Measurements from ENCODE around the gene UAP1L1.
A peak's percentile ranks its signal among the peaks of the same experiment; 100 is the strongest.
"Not testable (repeated sequence)": the region's sequence is repeated elsewhere in the genome, so short reads cannot be mapped to it uniquely, and the experiment has no call there.

UAP1L1 gene

GRCh38 chr9:137057545-137057944, 19.8 kb upstream of the UAP1L1 start:
- DNase-seq = peak; percentile 55 to 72

DNA sequence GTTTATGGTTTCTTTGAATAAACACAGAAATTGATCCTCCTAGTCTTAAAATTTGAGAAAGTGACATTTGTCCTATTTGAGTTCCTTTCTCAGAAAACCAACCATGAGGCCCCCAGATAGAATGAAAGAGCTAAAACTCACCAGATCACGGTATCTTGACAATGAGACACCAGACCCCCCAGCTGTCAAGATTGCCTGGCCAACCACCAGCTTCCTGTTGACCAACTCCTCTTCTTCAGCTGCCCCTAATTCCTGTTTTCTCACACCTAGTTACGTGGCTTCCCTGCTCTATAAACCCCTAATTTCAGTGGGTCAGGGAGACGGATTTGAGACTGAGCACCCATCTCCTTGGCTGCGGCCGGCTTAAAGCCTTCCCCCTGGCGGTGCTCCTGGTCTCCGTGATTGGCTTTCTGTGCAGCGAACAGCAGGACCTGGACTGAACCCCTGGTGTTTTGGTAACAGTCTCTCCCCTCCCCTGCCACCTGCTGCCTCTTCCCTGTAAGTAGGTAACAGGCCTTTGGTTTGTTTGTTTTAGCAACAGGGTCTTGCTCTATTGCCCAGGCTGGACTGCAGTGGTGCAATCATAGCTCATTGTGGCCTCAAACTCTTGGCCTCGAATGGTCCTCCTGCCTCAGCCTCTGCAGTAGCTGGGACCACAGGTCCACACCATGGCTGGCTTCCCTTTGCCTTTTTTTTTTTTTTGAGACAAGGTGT, 18.6 kb upstream of the UAP1L1 start:
- DNase-seq = peak; percentile 59 to 60

- no peak for DNase-seq
Measured at GRCh38 chr9:137062384-137062783, 14.9 kb upstream of the UAP1L1 start.

- DNase-seq = not testable (repeated sequence)
Measured at GRCh38 chr9:137062798-137063197, 14.5 kb upstream of the UAP1L1 start.

DNA sequence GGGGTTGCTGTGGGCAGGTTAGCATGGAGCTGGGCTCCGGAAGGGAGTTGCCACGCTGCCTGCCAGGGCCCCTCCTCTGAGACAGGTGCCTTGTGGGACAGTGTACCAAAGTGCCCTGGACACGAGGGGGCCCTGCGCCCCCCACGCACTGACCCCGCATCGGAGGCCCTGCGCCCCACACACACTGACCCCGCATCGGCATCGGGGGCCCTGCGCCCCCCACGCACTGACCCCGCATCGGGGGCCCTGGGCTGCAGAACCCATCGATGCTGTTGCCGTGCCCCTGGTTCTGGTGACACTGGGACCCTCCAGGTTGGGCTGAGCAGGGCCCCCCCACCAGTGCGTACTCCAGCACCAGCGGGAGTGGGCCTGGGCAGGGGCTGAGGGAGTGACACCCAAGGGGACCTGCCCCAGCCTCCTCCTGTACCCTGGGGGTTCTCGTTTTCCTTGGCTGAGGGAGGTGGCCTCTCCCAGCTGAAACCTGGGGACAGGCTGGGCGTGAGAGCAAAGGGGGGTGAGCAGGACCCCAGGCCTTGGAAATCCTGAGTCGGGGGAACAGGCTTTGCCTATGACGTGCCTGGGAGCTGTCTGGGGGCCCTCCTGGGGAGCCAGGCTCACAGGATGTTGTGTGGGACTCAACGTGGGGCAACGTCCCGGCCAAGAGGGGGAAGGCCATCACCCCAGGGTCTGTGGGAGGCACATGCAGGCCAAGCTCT, 13.8 kb upstream of the UAP1L1 start:
- no peak for DNase-seq

DNA sequence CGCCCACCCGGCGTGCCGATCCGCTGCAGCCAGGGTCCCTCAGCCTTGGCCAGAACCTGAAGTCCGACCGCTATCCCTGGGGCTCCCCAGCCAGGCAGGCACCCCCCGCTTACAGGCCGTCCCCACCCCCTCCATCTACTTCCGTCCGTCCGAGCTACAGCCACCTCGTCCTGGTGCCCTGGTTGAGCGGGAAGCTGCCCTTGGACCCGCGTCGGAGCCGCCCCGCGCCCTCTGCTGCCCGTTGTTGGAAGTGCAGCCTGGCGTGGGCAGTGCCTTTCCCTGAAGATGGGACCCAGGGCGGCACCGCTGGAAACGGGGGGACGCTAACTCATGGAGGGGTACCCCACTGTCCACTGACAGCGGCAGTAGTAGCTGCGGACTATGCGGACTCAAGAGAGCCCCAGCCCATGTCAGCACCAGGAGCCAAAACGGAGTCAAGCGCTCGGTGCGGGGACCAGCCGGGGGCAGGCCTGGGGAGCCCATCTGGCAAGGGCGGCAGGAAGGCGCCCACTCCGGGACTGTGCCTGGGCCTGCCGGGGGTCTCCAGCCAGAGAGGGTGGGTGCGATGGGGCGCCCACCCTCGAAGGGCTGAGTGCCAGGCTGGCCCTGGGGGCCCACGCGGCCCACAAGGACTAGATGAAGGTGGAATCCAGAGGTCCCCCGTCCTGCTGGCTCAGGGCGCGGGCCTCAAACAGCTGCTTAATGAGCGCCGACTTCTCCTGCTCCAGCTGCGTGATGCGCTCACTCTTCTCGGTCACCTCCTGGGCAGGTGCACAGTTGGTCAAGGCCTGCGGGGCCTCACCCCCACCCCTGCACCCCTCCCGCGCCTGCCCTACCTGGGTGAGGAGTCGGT, 13.1 kb upstream of the UAP1L1 start:
- DNase-seq = peak in 1 of 2 experiments; percentile 70

GRCh38 chr9:137064880-137065164, 12.5 kb upstream of the UAP1L1 start:
- no peak for DNase-seq

GRCh38 chr9:137065336-137065967, 11.9 kb upstream of the UAP1L1 start:
- DNase-seq = no peak

- no peak for DNase-seq
Measured at GRCh38 chr9:137066096-137066861, 11.0 kb upstream of the UAP1L1 start.

DNA sequence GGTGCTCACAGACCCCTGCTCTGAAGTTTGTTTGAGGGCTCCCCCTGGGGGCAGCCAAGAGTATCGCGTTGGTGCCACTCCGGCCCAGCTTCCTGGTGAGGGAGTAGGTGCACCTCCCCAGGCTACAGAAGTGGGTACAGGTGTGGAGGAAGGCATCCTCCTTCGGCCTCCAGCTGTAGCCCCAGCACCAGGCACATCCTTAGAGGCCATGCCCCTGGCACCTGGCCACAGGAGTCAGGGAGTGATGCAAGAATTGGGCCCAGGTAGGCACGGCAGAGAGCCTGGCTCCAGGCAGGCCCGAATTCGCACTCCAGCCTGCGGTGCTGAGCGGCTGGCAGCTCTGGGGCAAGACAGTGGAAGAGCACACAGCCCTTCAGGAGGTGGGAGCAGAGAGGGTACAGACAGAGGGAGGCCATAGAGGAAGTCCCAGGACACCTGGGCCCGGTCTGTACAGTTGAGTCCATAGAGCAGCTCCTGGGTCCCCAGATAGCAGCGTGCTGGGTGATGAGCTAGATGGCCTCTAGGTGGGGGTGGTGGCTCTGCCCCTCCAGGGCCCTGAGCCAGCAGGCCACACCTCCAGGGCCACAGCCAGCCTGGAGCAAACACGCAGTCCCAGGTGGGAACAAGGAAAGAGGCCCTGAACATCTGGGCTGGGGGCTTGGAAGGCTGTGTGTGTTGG, 9.3 kb upstream of the UAP1L1 start:
- peak; percentile 74 to 75 for DNase-seq

GRCh38 chr9:137068539-137069507, 8.5 kb upstream of the UAP1L1 start:
- no peak for DNase-seq

DNA sequence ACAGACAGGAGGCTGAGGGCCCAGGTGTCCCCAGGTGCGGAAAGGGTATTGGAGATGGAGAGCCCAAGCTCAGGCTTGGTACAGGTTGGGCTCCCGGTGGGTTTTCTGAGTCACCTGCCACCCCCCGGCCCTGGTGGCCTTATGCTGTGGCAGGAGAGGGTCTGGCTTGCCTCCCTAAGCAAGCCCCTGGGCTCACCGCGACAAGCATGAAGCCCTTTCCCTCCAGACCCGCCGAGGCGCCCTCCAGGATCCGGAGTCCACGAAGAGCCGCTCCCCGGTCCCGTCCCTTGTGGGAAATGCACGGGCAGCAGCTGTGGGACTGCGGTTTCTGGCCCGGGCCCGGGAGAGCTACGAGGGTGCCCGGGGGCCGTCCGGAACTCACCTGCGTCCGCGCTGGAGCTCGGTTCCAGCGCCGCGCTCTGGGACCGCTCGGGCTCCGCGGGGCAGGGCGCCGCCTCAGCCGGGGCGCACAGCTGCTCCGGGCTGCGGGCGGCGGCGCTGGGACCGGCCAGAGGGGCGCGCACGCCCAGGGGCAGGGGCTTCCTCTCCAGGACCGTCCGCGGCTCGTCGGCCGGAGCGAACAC, 7.7 kb upstream of the UAP1L1 start:
- DNase-seq = no peak

GRCh38 chr9:137070201-137070905, 7.0 kb upstream of the UAP1L1 start, which contains the start of gene SAPCD2:
TSS of gene SAPCD2 (minus strand) at chr9:137070557. CDS start at chr9:137070460, 97 bp downstream.
- DNase-seq = peak; percentile 89 to 91

DNA sequence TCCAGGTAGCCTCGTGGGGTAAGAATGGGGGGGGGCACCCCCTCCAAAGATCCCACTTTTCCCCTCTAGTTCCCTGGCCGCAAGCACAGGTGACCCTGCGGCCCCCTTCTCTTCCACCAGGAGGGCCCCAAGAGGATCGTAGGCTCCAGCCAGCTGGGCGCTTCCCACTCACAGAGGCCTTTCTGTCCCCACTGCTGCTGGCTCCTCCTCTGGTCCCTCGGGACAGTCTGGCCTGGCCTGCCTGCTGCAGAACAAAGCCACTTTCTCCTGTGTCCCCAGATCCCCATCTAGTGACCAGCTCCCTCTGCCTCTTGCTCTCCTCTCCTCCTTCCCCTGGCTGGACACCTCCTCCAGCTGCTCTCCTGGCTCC, 6.4 kb upstream of the UAP1L1 start:
- peak in 1 of 2 experiments; percentile 41 for DNase-seq

DNA sequence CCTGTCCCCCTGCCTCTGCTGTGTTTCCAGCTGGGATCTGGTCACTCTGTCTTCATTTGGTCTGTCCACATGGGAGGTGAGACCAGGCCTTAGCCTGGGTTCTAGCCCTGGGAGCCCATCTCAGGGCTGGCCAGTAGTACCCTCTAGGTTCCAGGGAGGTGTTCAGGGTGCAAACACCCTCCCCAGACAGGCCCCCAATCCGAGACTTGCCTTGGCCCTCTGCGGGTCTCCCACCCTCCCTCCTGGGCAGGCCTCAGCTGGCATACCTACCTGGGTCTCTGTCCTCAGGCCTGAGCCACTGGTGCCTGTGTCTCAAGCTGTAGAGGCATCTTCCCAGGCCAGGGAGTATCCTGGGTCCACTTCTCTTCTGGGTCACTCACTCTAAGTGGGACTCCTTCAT, 6.0 kb upstream of the UAP1L1 start:
- DNase-seq = no peak

DNA sequence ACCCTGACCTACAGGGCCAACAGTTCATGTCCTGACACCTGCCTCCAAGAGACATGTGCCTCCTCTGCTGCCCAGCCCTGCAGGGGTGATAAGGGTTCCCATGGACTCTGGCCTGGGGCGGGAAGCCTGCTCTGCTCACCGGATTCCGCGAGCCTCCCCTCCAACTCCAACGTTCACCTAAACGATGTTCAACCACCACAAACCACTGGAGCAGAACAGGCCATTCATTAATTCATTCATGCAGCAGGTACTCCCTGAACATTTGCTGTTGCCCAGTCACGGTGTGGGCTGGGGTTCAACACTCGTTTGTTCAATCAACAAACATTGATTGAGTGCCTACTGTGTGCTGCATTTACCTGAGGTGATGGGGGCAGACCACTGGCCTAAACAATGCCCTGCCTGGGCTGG, 3.3 kb upstream of the UAP1L1 start:
- no peak for DNase-seq

GRCh38 chr9:137074657-137075274, 2.6 kb upstream of the UAP1L1 start:
- no peak for DNase-seq

- no peak for DNase-seq
Measured at GRCh38 chr9:137075275-137075775, 2.0 kb upstream of the UAP1L1 start.

DNA sequence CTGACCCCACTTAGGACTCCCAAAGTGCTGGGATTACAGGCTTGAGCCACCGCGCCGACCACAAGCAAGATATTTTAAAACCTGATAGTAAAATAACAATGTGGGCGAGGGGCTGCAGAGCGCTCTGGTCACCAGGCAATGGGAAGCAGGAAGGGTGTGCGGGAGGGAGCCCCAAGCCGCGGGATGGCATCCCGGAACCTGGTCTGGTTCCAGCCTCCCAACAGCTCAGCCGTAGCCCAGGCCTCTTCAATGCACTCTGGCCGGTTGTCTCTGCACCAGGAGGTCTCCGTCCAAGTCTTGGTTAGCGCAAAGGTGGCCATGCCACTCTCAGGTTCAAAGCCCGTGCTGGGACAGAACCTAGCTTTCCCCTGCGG, 694 bp upstream of the UAP1L1 start:
- no peak for DNase-seq

Data from SHP77 (cell line).